Measurements from ENCODE around the gene ESR2.
"Not testable (repeated sequence)": the region's sequence is repeated elsewhere in the genome, so short reads cannot be mapped to it uniquely, and the experiment has no call there.

Gene ESR2

DNA sequence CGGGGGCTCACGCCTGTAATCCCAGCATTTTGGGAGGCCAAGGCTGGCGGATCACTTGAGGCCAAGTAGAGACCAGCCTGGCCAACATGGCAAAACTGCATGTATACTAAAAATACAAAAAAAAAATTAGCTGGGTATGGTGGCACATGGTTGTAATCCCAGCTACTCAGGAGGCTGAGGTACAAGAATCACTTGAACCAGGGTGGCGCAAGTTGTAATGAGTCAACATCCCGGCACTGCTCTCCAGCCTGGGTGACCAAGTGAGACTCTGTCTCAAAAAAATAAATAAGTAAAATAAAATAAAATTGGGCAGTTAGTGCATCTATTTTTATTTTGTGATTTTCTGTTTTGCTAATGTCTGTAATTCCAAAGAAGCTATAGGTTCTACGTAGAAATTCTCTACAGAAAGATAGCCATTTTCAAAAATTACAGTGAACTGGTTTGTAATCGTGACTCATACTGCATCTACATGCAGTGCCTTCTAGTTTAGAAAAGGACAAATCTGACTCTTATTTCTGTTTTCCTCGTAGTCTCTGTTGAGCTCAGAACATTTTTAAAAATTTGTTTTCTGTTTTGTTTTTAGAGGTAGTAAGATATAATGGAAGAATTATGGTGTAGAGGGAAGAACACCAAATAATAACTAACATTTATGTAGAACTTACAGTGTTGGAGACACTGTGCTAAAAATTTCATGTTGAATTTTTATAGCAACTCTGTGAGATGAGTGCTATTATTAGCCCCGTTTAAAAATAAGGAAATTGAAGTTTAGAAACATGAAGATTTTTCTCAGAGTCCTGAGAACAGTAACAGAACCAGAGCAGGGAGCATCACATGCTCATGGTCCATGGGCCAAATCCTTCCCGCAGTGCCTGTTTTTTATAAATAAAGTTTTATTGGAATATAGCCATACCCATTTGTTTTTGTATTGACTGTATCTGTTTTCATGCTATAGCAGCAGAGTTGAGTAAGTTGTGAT is 240.2 kb downstream of the ESR2 start:
- DNase-seq (ENCODE audit: low spot score) = no peak
- TF ChIP-seq, protein P1, sequence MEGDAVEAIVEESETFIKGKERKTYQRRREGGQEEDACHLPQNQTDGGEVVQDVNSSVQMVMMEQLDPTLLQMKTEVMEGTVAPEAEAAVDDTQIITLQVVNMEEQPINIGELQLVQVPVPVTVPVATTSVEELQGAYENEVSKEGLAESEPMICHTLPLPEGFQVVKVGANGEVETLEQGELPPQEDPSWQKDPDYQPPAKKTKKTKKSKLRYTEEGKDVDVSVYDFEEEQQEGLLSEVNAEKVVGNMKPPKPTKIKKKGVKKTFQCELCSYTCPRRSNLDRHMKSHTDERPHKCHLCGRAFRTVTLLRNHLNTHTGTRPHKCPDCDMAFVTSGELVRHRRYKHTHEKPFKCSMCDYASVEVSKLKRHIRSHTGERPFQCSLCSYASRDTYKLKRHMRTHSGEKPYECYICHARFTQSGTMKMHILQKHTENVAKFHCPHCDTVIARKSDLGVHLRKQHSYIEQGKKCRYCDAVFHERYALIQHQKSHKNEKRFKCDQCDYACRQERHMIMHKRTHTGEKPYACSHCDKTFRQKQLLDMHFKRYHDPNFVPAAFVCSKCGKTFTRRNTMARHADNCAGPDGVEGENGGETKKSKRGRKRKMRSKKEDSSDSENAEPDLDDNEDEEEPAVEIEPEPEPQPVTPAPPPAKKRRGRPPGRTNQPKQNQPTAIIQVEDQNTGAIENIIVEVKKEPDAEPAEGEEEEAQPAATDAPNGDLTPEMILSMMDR (IDR thresholded peaks at IDR 0.05; ENCODE audit: extremely low read depth, missing control alignments) = no peak

DNA sequence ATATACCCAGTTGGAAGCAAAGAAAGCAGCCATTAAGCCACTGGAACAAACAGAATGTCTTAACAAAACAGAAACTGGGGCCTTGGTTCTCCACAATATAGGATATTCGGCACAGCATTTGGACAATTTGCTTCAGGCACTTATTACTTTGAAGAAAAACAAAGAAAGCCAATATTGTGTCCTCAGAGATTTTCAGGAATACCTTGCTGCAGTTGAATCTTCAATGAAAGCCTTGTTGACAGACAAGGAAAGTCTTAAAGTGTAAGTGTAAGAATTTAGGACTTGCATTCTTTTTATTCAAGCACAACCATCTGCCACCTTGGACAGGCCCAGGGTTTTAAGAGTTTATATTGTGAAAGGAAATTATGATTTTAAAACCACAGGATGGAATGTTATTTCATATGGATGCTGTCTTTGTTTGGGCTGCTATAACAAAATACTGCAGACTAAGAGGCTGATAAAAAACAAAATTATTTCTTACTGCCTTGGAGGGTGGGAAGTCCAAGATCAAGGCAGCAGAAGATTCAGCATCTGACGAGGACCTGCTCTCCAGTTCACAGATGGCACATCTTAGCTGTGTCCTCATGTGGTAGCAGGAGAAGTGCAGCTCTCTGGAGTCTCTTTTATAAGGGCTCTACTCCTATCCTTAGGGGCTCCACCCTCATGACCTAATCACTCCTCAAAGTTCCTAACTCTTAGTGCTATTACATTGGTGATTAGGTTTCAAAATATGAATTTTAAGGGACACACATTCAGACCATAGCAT is 244.4 kb downstream of the ESR2 start:
- TF ChIP-seq, protein P1 (IDR thresholded peaks at IDR 0.05; ENCODE audit: extremely low read depth, missing control alignments) = no peak
- no peak for DNase-seq (ENCODE audit: low spot score)

DNA sequence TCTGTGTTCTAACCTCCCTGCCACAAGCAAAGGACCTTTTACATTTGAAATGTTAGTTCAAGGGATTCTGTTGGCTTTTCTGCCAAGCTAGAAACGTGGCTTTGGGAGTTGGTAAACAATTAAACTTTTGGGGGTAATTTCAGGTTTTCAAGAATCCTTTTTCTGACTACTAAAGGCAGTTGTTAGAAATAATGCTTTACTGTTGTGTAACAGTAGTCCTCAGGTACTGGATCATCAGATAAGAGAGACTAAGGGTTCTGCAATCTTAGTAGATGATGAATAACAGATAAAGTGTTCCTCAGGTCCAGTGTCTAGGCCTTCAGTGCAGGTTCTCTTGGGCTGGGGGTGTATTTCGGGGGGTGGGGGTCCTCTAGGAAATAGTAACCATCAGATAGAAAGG is 249.1 kb downstream of the ESR2 start:
- TF ChIP-seq, protein P1 (IDR thresholded peaks at IDR 0.05; ENCODE audit: extremely low read depth, missing control alignments) = no peak
- DNase-seq (ENCODE audit: low spot score) = no peak

DNA sequence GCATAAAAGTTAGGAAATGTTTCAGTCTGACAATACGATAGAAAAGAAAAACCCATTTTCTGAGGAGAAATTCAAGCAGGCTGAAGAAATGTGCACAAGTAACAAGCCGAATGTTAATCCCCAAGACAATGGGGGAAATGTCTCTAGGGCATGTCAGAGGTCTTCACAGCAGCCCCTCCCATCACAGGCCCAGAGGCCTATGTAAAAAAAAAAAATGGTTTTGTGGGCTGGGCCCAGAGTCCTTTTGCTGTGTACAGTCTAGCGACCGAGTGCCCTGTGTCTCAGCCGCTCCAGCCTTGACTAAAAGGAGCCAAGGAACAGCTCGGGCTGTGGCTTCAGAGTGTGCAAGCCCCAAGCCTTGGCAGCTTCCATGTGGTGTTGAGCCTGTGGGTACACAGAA is 250.9 kb downstream of the ESR2 start:
- not testable (repeated sequence) for DNase-seq (ENCODE audit: low spot score)

DNA sequence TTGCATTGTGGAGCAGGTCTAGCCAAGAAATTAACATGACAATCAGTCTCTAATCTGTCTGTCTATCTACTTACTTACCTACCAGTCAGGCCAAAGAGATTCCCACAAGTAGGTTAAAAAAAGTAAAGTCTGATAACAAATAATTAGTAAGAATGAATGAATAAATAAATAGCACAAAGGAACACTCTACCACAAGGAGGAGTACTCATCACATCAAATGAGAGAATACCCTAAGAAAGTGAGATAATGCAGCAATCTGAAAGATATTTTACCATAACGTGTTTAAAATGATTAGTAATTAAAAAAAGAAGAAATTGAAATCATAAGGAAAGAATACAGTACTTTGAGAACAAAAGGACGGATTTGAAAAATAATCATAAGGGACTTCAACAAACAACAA is 254.1 kb downstream of the ESR2 start:
- DNase-seq (ENCODE audit: low spot score) = no peak

DNA sequence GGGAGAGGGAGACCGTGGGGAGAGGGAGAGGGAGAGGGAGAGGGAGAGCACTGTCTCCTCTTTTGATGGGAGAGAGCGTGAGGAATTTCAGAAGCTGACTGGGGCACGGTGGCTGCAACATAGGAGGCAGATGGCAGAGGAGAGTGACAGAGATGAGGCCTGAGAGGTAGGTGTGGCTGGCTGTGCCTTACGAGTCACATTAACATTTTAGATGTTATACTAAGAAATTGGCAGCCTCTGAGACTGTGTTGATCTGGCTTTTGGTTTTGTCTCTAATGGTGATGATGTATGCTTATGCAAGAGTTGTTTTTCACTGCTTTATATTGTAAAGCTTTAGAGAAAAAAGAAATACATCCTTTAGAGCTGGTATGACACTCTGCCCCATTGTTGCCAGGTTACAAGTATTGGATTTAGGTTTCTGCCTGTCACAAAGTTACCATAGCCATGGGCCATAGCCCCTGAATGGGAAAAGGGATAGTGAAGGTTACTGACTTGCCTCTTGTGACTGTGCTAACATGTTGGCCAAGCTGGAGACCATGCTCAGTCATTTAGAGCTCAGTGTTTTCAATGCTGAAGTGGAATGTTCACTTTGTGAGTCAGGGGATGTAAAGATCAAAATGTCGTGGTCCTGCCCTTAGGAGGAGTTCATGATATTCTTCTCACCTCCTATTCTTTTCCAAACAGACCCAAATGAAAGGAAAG is 255.2 kb downstream of the ESR2 start:
- TF ChIP-seq, protein P1 (IDR thresholded peaks at IDR 0.05; ENCODE audit: extremely low read depth, missing control alignments) = no peak
- no peak for DNase-seq (ENCODE audit: low spot score)

More for the DNA sequence above, 254.1 kb downstream of the ESR2 start:
- TF ChIP-seq, protein P1 (IDR thresholded peaks at IDR 0.05; ENCODE audit: extremely low read depth, missing control alignments) = no peak

DNA sequence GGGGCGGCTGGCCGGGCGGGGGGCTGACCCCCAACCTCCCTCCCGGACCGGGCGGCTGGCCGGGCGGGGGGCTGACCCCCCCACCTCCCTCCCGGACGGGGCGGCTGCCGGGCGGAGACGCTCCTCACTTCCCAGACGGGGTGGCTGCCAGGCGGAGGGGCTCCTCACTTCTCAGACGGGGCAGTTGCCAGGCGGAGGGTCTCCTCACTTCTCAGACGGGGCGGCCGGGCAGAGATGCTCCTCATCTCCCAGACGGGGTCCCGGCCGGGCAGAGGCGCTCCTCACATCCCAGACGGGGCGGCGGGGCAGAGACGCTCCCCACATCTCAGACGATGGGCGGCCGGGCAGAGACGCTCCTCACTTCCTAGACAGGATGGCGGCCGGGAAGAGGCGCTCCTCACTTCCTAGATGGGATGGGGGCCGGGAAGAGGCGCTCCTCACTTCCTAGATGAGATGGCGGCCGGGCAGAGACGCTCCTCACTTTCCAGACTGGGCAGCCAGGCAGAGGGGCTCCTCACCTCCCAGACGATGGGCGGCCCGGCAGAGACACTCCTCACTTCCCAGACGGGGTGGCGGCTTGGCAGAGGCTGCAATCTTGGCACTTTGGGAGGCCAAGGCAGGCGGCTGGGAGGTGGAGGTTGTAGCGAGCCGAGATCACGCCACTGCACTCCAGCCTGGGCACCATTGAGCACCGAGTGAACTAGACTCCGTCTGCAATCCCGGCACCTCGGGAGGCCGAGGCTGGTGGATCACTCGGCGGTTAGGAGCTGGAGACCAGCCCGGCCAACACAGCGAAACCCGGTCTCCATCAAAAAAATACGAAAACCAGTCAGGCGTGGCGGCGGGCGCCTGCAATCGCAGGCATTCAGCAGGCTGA is 256.1 kb downstream of the ESR2 start:
- not testable (repeated sequence) for DNase-seq (ENCODE audit: low spot score)
